A673 (cell line): Measurements from ENCODE around the gene GATB. TPM values are rescaled to one million over a fixed set of nuclear protein-coding genes. Genes with fewer than 3 reads are reported as not detected.

Experiments used
- BruUV-seq: library from RNA; stranded (reverse); fragments of 400-500 nt; replicated peaks from 2 replicates; lab custom pipeline; 2021; lab: Mats Ljungman, UMichigan
- CTCF ChIA-PET: fragments of 300-600 bp; sonication (Branson Sonifier 250); formaldehyde crosslinking; loops from one replicate; lab custom pipeline; 2022; ENCODE audit warnings: antibody characterized with exemption; lab: Charles Lee
- POLR2A ChIA-PET: fragments of 300-600 bp; sonication (Branson Sonifier 250); formaldehyde crosslinking; loops from one replicate; lab custom pipeline; 2022; ENCODE audit warnings: antibody characterized with exemption; ENCODE audit not compliant: low non-redundant PET; lab: Charles Lee
- DNase-seq: peaks from one replicate; pipeline ENCODE4 v3.0.0-alpha.2; 2015; ENCODE audit warnings: low spot score
- H3K27ac ChIP-seq: fragments of 200-600 bp; sonication (generic); 2 replicates; pipeline ENCODE4 v1.5.1; 2016; ENCODE audit warnings: mixed run types, low read depth, mild to moderate bottlenecking, mixed read lengths, antibody characterized with exemption, low read length; ENCODE audit not compliant: poor library complexity, severe bottlenecking
- H3K27me3 ChIP-seq: fragments of 200-600 bp; sonication (generic); replicated peaks from 2 replicates; pipeline ENCODE4 v1.6.1; 2017; ENCODE audit warnings: mixed run types, low read depth, mild to moderate bottlenecking, mixed read lengths, antibody characterized with exemption, low read length; ENCODE audit not compliant: insufficient read depth, poor library complexity
- H3K36me3 ChIP-seq: fragments of 200-600 bp; sonication (generic); 2 replicates; pipeline ENCODE4 v1.6.1; 2016; ENCODE audit warnings: mixed run types, mild to moderate bottlenecking, mixed read lengths, antibody characterized with exemption, low read length; ENCODE audit not compliant: insufficient read depth, poor library complexity, severe bottlenecking
- H3K4me1 ChIP-seq: fragments of 200-600 bp; sonication (generic); 2 replicates; pipeline ENCODE4 v1.6.1; 2017; ENCODE audit warnings: mixed run types, mild to moderate bottlenecking, mixed read lengths, antibody characterized with exemption, low read length; ENCODE audit not compliant: insufficient read depth, poor library complexity, severe bottlenecking
- H3K4me3 ChIP-seq: fragments of 200-600 bp; sonication (generic); 2 replicates; pipeline ENCODE4 v1.5.1; 2016; ENCODE audit warnings: low read depth, mixed run types, mild to moderate bottlenecking, mixed read lengths, low read length; ENCODE audit not compliant: poor library complexity, severe bottlenecking
- H3K9me3 ChIP-seq: fragments of 200-600 bp; sonication (generic); 2 replicates; pipeline ENCODE4 v1.6.1; 2016; ENCODE audit warnings: mixed run types, low read depth, mild to moderate bottlenecking, mixed read lengths, antibody characterized with exemption, low read length; ENCODE audit not compliant: poor library complexity, severe bottlenecking
- CTCF ChIP-seq: fragments of 300-800, 200-600 bp; sonication (generic); conservative IDR thresholded peaks from 2 replicates; pipeline ENCODE4 v1.5.1; 2017; ENCODE audit warnings: low read depth, mild to moderate bottlenecking, antibody characterized with exemption, low read length, moderate library complexity, mixed read lengths
- EZH2 ChIP-seq: fragments of 200-600 bp; sonication (generic); IDR thresholded peaks from 2 replicates; pipeline ENCODE4 v1.6.1; 2017; ENCODE audit warnings: borderline replicate concordance, low read depth, mild to moderate bottlenecking, mixed read lengths, antibody characterized with exemption, low read length; ENCODE audit not compliant: poor library complexity, severe bottlenecking
- intact Hi-C: fragments of 100-400 bp; cut with micrococcal nuclease; formaldehyde crosslinking; loops from one replicate; pipeline ENCODE4 v1.10.0; 2022; ENCODE audit not compliant: unreplicated experiment
- total RNA-seq: library from RNA; stranded (reverse); gene quantifications from 2 replicates; pipeline ENCODE4 v1.2.3, GENCODE V29; 2021

GATB gene
- total RNA-seq, 1 experiment from 2014 or later, result 23.8 TPM

GRCh38 chr4:151781026-151781425 lies 20.2 kb upstream of the GATB start:
- ChIA-PET CTCF (no interaction called here), POLR2A (no interaction called here)
- peaks cover 43% of the 10 kb centered on the region for H3K27me3 ChIP-seq
- no peaks in the 10 kb centered on the region for H3K4me1 ChIP-seq
- no peak for DNase-seq
- no TSS peak for BruUV-seq
- H3K9me3 ChIP-seq, result no peaks in the 10 kb centered on the region
- no peaks in the 10 kb centered on the region for H3K36me3 ChIP-seq
- no peak overlapping the region for H3K27ac ChIP-seq
- intact Hi-C loops, result no loop called here
- no peak overlapping the region for H3K4me3 ChIP-seq
- TF ChIP-seq EZH2, result no peak
- TF ChIP-seq CTCF, result no peak

DNA sequence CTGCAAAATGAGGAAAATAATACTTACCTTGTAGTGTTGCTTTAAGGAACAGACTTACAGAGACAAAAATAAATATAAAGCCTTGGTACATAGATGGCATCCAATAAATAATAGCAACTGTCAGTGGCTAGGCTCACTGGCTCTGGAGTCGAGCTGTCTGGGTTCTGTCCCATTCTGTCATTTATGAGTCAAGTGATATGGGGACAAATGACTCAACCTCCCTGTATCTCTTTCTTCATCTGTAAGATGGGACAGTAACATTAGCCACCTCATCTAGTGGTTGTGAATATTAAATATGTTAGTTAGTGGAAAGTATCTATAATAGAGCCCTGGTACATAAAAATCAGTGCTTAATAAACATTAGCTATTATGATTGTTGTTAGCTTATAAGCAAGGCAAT lies 16.7 kb upstream of the GATB start:
- no TSS peak for BruUV-seq
- intact Hi-C loops, result no loop called here
- Histone ChIP-seq H3K27ac (no peak overlapping the region), H3K27me3 (peaks cover 40% of the 10 kb centered on the region), H3K9me3 (peaks cover 12% of the 10 kb centered on the region), H3K4me3 (no peak overlapping the region), H3K36me3 (no peaks in the 10 kb centered on the region), H3K4me1 (no peaks in the 10 kb centered on the region)
- DNase-seq, result no peak
- CTCF ChIA-PET, result no interaction called here
- POLR2A ChIA-PET, result no interaction called here
- TF ChIP-seq EZH2, result no peak
- TF ChIP-seq CTCF, result no peak

GRCh38 chr4:151774324-151774723 lies 13.5 kb upstream of the GATB start:
- peaks cover 12% of the 10 kb centered on the region for H3K9me3 ChIP-seq
- H3K4me3 ChIP-seq, result no peak overlapping the region
- no peak overlapping the region for H3K27ac ChIP-seq
- H3K36me3 ChIP-seq, result no peaks in the 10 kb centered on the region
- no peaks in the 10 kb centered on the region for H3K4me1 ChIP-seq
- peaks cover 31% of the 10 kb centered on the region for H3K27me3 ChIP-seq
- CTCF ChIA-PET, result no interaction called here
- DNase-seq, result no peak
- POLR2A ChIA-PET, result no interaction called here
- no TSS peak for BruUV-seq
- intact Hi-C loops, result no loop called here
- no peak for TF ChIP-seq EZH2
- no peak for TF ChIP-seq CTCF
